Endodermal cell (in vitro differentiated cells): ENCODE data around the gene ASH1L. TPM values are rescaled to one million over a fixed set of nuclear protein-coding genes. Genes with fewer than 3 reads are reported as not detected.

Source experiments
- DNase-seq: peaks from one replicate; pipeline ENCODE4 v3.0.0-alpha.2; 2017
- H3K27ac ChIP-seq: 2 replicates; pipeline ENCODE4 v1.5.1; 2013; ENCODE audit warnings: mild to moderate bottlenecking, low read depth, low read length, moderate library complexity
- H3K27me3 ChIP-seq: 2 replicates; pipeline ENCODE4 v1.6.1; 2013; ENCODE audit warnings: mild to moderate bottlenecking, low read length, moderate library complexity; ENCODE audit not compliant: insufficient read depth, control insufficient read depth, poor library complexity, severe bottlenecking
- H3K36me3 ChIP-seq: 2 replicates; pipeline ENCODE4 v1.7.0; 2013; ENCODE audit warnings: mild to moderate bottlenecking, low read length, moderate library complexity; ENCODE audit not compliant: control insufficient read depth, insufficient read depth
- H3K4me1 ChIP-seq: one replicate; pipeline ENCODE4 v1.7.0; 2013; ENCODE audit warnings: low read length; ENCODE audit not compliant: control insufficient read depth, insufficient read depth
- H3K4me3 ChIP-seq: 2 replicates; pipeline ENCODE4 v1.5.1; 2013; ENCODE audit warnings: mild to moderate bottlenecking, low read length, moderate library complexity
- H3K9ac ChIP-seq: 2 replicates; pipeline ENCODE4 v1.6.1; 2013; ENCODE audit warnings: mild to moderate bottlenecking, low read length, moderate library complexity; ENCODE audit not compliant: poor library complexity, severe bottlenecking; ENCODE audit errors: extremely low read depth
- H3K9me3 ChIP-seq: 2 replicates; pipeline ENCODE4 v1.6.1; 2013; ENCODE audit warnings: mild to moderate bottlenecking, low read length, moderate library complexity; ENCODE audit not compliant: control insufficient read depth
- H3K27ac Mint-ChIP-seq: 2 replicates; pipeline ENCODE4 v1.8.0; 2020; ENCODE audit warnings: mixed read lengths
- H3K27me3 Mint-ChIP-seq: 2 replicates; pipeline ENCODE4 v1.8.0; 2021; ENCODE audit warnings: mild to moderate bottlenecking, mixed read lengths; ENCODE audit not compliant: insufficient read depth
- H3K36me3 Mint-ChIP-seq: 2 replicates; pipeline ENCODE4 v1.8.0; 2020; ENCODE audit warnings: low read depth, mixed read lengths
- H3K4me1 Mint-ChIP-seq: 2 replicates; pipeline ENCODE4 v1.8.0; 2020; ENCODE audit warnings: mixed read lengths
- H3K4me3 Mint-ChIP-seq: 2 replicates; pipeline ENCODE4 v1.8.0; 2020; ENCODE audit warnings: mild to moderate bottlenecking, moderate library complexity, mixed read lengths
- H3K9me3 Mint-ChIP-seq: 2 replicates; pipeline ENCODE4 v1.8.0; 2020; ENCODE audit warnings: mild to moderate bottlenecking, mixed read lengths
- WGBS, 2 experiments: methylation state at CpG; one replicate each; pipeline versions ENCODE4 v1.1.5 to v1.1.7; 2013; ENCODE audit warnings: missing lambda C conversion rate in 2 of 2, mixed read lengths in 1 of 2; ENCODE audit not compliant: insufficient coverage in 1 of 2, insufficient read length in 1 of 2; 5-methylcytosine and 5-hydroxymethylcytosine counted together
- total RNA-seq, 2 donors: library from RNA; stranded (reverse); fragmentation: NEBNext Ultra II Directional in 1 of 2; extraction: Animal tissue kit (Norgen Biotek cat#: 25700) in 1 of 2; gene quantifications; 2 replicates in 1 of 2; 3 replicates in 1 of 2; pipeline ENCODE4 v1.2.1, GENCODE V29; 2021
- TF ChIP-seq, protein P1 (sequence below): fragments of 200-600 bp; sonication (generic); conservative IDR thresholded peaks from 2 replicates; pipeline ENCODE4 v1.5.0; 2021; ENCODE audit warnings: antibody characterized with exemption, mild to moderate bottlenecking

Gene ASH1L
- total RNA-seq, 2 donors from 2014 or later, result 34.5 to 37.0 TPM

DNA sequence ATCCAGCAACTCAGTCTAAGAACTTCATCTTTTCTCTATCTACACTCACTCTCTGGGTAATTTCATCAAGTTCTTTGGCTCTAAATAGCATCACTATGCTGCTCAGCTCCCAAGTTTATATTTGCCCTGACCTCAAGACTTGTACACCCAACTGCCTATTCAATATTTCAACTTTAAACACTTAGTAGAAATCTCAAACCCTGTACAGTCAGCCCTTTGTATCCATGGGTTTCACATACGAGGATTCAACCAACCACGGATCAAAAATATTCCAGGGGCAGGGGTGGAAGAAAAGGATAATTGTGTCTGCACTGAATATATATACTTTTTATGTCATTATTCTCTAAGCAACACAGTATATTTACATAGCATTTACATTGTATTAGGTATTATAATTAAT lies 13.9 kb downstream of the ASH1L start:
- DNase-seq, result no peak
- Mint-ChIP-seq H3K27ac (no peak overlapping the region), H3K27me3 (no peaks in the 10 kb centered on the region), H3K4me1 (no peaks in the 10 kb centered on the region), H3K4me3 (no peak overlapping the region), H3K9me3 (peaks cover 1% of the 10 kb centered on the region), H3K36me3 (peaks cover 23% of the 10 kb centered on the region)
- no peak overlapping the region for H3K27ac ChIP-seq
- no peak overlapping the region for H3K9ac ChIP-seq
- 67% methylated on average over 1 of the region's 2 CpGs; no CpG with 5 or more reads in 1 of the 2 experiments for WGBS, 2 experiments
- no peaks in the 10 kb centered on the region for H3K27me3 ChIP-seq
- no peaks in the 10 kb centered on the region for H3K4me1 ChIP-seq
- H3K9me3 ChIP-seq, result no peaks in the 10 kb centered on the region
- no peak overlapping the region for H3K4me3 ChIP-seq
- no peaks in the 10 kb centered on the region for H3K36me3 ChIP-seq
- TF ChIP-seq, protein P1, sequence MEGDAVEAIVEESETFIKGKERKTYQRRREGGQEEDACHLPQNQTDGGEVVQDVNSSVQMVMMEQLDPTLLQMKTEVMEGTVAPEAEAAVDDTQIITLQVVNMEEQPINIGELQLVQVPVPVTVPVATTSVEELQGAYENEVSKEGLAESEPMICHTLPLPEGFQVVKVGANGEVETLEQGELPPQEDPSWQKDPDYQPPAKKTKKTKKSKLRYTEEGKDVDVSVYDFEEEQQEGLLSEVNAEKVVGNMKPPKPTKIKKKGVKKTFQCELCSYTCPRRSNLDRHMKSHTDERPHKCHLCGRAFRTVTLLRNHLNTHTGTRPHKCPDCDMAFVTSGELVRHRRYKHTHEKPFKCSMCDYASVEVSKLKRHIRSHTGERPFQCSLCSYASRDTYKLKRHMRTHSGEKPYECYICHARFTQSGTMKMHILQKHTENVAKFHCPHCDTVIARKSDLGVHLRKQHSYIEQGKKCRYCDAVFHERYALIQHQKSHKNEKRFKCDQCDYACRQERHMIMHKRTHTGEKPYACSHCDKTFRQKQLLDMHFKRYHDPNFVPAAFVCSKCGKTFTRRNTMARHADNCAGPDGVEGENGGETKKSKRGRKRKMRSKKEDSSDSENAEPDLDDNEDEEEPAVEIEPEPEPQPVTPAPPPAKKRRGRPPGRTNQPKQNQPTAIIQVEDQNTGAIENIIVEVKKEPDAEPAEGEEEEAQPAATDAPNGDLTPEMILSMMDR, result no peak

DNA sequence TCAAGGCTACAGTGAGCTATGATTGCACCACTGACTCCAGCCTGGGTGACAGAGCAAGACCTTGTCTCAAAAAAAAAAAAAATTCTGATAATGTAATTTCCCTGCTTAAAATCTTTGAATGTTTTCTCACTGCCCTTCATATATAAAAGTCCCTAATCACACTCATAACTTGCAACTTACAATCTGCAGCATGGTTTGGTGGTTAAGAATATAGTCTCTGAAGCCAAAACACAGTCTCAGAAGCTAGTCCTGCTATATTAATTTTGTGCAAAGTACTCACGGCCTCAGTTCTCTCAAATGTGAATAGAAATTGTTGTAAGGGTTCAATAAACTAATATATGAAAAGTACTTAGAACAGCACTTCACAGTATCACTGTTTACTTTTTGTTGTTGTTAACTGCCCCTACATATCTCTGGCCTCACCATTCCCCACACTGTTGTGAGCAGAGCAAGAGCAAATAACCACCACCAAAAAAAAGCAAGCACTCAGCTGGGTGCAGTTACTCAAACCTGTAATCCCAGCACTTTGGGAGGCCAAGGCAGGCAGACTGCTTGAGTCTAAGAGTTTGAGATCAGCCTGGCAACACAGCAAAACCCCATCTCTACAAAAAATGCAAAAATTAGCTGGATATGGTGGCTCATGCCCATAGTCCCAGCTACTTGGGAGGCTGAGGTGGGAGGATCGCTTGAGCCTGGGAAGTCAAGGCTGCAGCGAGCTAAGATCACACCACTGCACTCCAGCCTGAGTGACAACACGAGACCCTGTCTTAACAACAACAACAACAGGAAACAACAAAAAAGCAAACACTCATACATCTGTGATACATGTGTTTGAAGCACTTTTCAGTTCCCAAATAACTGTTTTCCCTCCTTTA lies 22.4 kb downstream of the ASH1L start:
- no peaks in the 10 kb centered on the region for H3K27me3 Mint-ChIP-seq
- Histone ChIP-seq H3K4me1 (no peaks in the 10 kb centered on the region), H3K9me3 (no peaks in the 10 kb centered on the region), H3K9ac (peak overlapping the region; percentile 8), H3K4me3 (no peak overlapping the region), H3K27ac (no peak overlapping the region), H3K27me3 (no peaks in the 10 kb centered on the region), H3K36me3 (no peaks in the 10 kb centered on the region)
- TF ChIP-seq, protein P1, result no peak
- WGBS, 2 experiments, result 95 to 96% methylated on average over 3 to 4 of the region's 4 CpGs
- peaks cover 2% of the 10 kb centered on the region for H3K36me3 Mint-ChIP-seq
- H3K4me3 Mint-ChIP-seq, result no peak overlapping the region
- peaks cover 10% of the 10 kb centered on the region for H3K4me1 Mint-ChIP-seq
- DNase-seq, result no peak
- H3K9me3 Mint-ChIP-seq, result no peaks in the 10 kb centered on the region
- H3K27ac Mint-ChIP-seq, result peak overlapping the region; percentile 27

DNA sequence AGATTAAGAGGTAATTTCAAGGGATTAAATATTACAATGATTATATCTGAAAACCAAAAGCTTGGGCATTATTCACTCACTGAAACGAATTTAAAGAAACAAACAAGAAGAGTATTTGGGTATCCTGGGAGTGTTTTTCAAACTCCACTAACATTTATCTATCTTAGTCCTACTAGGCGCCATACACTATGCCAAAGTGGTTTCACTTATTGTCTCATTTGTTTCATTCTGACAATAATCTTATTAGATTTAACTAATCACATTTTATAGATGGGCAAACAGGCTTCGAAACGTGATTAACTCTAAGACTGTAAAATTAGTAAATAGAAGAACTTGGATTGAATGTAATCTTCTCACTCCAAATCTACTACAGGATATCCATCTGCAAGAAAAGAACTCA lies 25.4 kb downstream of the ASH1L start:
- H3K9me3 ChIP-seq, result no peaks in the 10 kb centered on the region
- peaks cover 7% of the 10 kb centered on the region for H3K36me3 Mint-ChIP-seq

More for the DNA sequence above, 25.4 kb downstream of the ASH1L start:
- Histone ChIP-seq H3K4me3 (no peak overlapping the region), H3K36me3 (no peaks in the 10 kb centered on the region), H3K27me3 (no peaks in the 10 kb centered on the region), H3K4me1 (no peaks in the 10 kb centered on the region), H3K9ac (no peak overlapping the region), H3K27ac (no peak overlapping the region)
- Mint-ChIP-seq H3K4me3 (no peak overlapping the region), H3K4me1 (peaks cover 10% of the 10 kb centered on the region), H3K27ac (no peak overlapping the region), H3K27me3 (no peaks in the 10 kb centered on the region), H3K9me3 (no peaks in the 10 kb centered on the region)
- WGBS, 2 experiments, result 92% methylated on average over 2 of the region's 4 CpGs; no CpG with 5 or more reads in 1 of the 2 experiments
- DNase-seq, result no peak
- TF ChIP-seq, protein P1, result no peak
